Mononuclear cell (primary cell): ENCODE measurements around the gene TRIM36. TPM values are rescaled to one million over a fixed set of nuclear protein-coding genes. Genes with fewer than 3 reads are reported as not detected.

Source experiments
- H3K27me3 ChIP-seq: 2 replicates; pipeline ENCODE4 v1.6.0; 2011; ENCODE audit warnings: low read length, control low read depth; ENCODE audit not compliant: insufficient read depth
- H3K4me1 ChIP-seq: 2 replicates; pipeline ENCODE4 v1.5.1; 2011; ENCODE audit warnings: mild to moderate bottlenecking, low read length, control low read depth; ENCODE audit not compliant: insufficient read depth
- H3K4me3 ChIP-seq: 2 replicates; pipeline ENCODE4 v1.5.1; 2011; ENCODE audit warnings: mild to moderate bottlenecking, low read length, moderate library complexity
- H3K9me3 ChIP-seq: 2 replicates; pipeline ENCODE4 v1.5.1; 2011; ENCODE audit warnings: low read depth, mild to moderate bottlenecking, control low read depth, low read length
- total RNA-seq: library from RNA; depleted of rRNA; stranded (reverse); fragments of >200 nt; gene quantifications from one replicate; pipeline ENCODE4 v1.2.3, GENCODE V29; 2012

The TRIM36 gene
- total RNA-seq, 1 donor: 0.42 TPM

- H3K4me3 ChIP-seq: no peak overlapping the region
- no peaks in the 10 kb centered on the region for H3K4me1 ChIP-seq
- no peaks in the 10 kb centered on the region for H3K9me3 ChIP-seq
- H3K27me3 ChIP-seq: no peaks in the 10 kb centered on the region
Observed at GRCh38 chr5:115124741-115125140, 45.0 kb downstream of the TRIM36 start.

GRCh38 chr5:115116001-115116400 lies 53.7 kb downstream of the TRIM36 start:
- Histone ChIP-seq H3K4me1 (no peaks in the 10 kb centered on the region), H3K4me3 (no peak overlapping the region), H3K27me3 (peaks cover 14% of the 10 kb centered on the region), H3K9me3 (no peaks in the 10 kb centered on the region)

GRCh38 chr5:115109840-115110239 lies 59.9 kb downstream of the TRIM36 start:
- H3K4me3 ChIP-seq: no peak overlapping the region
- no peaks in the 10 kb centered on the region for H3K4me1 ChIP-seq
- no peaks in the 10 kb centered on the region for H3K9me3 ChIP-seq
- peaks cover 27% of the 10 kb centered on the region for H3K27me3 ChIP-seq

- Histone ChIP-seq H3K27me3 (peaks cover 27% of the 10 kb centered on the region), H3K4me1 (no peaks in the 10 kb centered on the region), H3K4me3 (no peak overlapping the region), H3K9me3 (no peaks in the 10 kb centered on the region)
Observed at GRCh38 chr5:115109356-115109755, 60.4 kb downstream of the TRIM36 start.

- Histone ChIP-seq H3K4me3 (no peak overlapping the region), H3K27me3 (peaks cover 11% of the 10 kb centered on the region), H3K9me3 (no peaks in the 10 kb centered on the region), H3K4me1 (no peaks in the 10 kb centered on the region)
Observed at GRCh38 chr5:115100319-115100955, 69.3 kb downstream of the TRIM36 start.

GRCh38 chr5:115098041-115098702 lies 71.5 kb downstream of the TRIM36 start:
- H3K4me3 ChIP-seq: no peak overlapping the region
- no peaks in the 10 kb centered on the region for H3K4me1 ChIP-seq
- peaks cover 8% of the 10 kb centered on the region for H3K27me3 ChIP-seq
- H3K9me3 ChIP-seq: no peaks in the 10 kb centered on the region

- Histone ChIP-seq H3K9me3 (no peaks in the 10 kb centered on the region), H3K4me3 (no peak overlapping the region), H3K4me1 (no peaks in the 10 kb centered on the region), H3K27me3 (peaks cover 8% of the 10 kb centered on the region)
Observed at GRCh38 chr5:115097236-115097635, 72.5 kb downstream of the TRIM36 start.

GRCh38 chr5:115096034-115096769 lies 73.5 kb downstream of the TRIM36 start:
- Histone ChIP-seq H3K27me3 (peaks cover 8% of the 10 kb centered on the region), H3K4me3 (no peak overlapping the region), H3K9me3 (no peaks in the 10 kb centered on the region), H3K4me1 (no peaks in the 10 kb centered on the region)

GRCh38 chr5:115087951-115088350 lies 81.8 kb downstream of the TRIM36 start:
- Histone ChIP-seq H3K4me3 (no peak overlapping the region), H3K9me3 (no peaks in the 10 kb centered on the region), H3K4me1 (no peaks in the 10 kb centered on the region), H3K27me3 (peaks cover 8% of the 10 kb centered on the region)

- H3K4me1 ChIP-seq: no peaks in the 10 kb centered on the region
- no peaks in the 10 kb centered on the region for H3K9me3 ChIP-seq
- H3K27me3 ChIP-seq: peaks cover 8% of the 10 kb centered on the region
- H3K4me3 ChIP-seq: no peak overlapping the region
Observed at GRCh38 chr5:115086473-115086872, 83.2 kb downstream of the TRIM36 start.

- Histone ChIP-seq H3K4me1 (no peaks in the 10 kb centered on the region), H3K9me3 (no peaks in the 10 kb centered on the region), H3K27me3 (no peaks in the 10 kb centered on the region), H3K4me3 (no peak overlapping the region)
Observed at GRCh38 chr5:115084246-115084793, 85.4 kb downstream of the TRIM36 start.

GRCh38 chr5:115079924-115080623 lies 89.6 kb downstream of the TRIM36 start:
- no peaks in the 10 kb centered on the region for H3K9me3 ChIP-seq
- H3K4me3 ChIP-seq: no peak overlapping the region
- H3K4me1 ChIP-seq: no peaks in the 10 kb centered on the region
- H3K27me3 ChIP-seq: no peaks in the 10 kb centered on the region
